Suprapubic skin (tissue), 4 donors: ENCODE measurements around the gene FAM78B.

Experiments used
- CTCF ChIP-seq, 2 donors: fragments of 200-600 bp in 1 of 2; fragments of 450-650 bp in 1 of 2; sonication (generic) in 1 of 2; IDR thresholded peaks; one replicate each; pipeline ENCODE4 v1.5.1; 2016 to 2019; ENCODE audit warnings: antibody characterized with exemption in 2 of 2, mild to moderate bottlenecking in 1 of 2, moderate library complexity in 1 of 2
- EP300 ChIP-seq: sonication (generic); formaldehyde crosslinking; IDR thresholded peaks from one replicate; pipeline ENCODE4 v1.6.1; 2017; ENCODE audit warnings: antibody characterized with exemption
- POLR2A ChIP-seq, 2 donors: fragments of 450-650 bp; IDR thresholded peaks; one replicate each; pipeline ENCODE4 v1.6.1; 2017; ENCODE audit warnings: antibody characterized with exemption in 2 of 2, mild to moderate bottlenecking in 2 of 2, moderate library complexity in 2 of 2
- POLR2AphosphoS5 ChIP-seq, 3 donors: sonication (generic); formaldehyde crosslinking; IDR thresholded peaks; one replicate each; pipeline ENCODE4 v1.6.1; 2017; ENCODE audit warnings: antibody characterized with exemption in 3 of 3

GRCh38 chr1:166165661-166166328, 1.0 kb downstream of the FAM78B start:
- TF ChIP-seq POLR2AphosphoS5 (IDR thresholded peaks at IDR 0.05) = no peak
- TF ChIP-seq CTCF (IDR thresholded peaks at IDR 0.05) = no peak
- TF ChIP-seq POLR2A (IDR thresholded peaks at IDR 0.05) = no peak
- no peak for TF ChIP-seq EP300
